IPS-18c (cell line): ENCODE data around the gene PPM1E.

Experiments
- H3K4me3 ChIP-seq: 2 replicates; pipeline ENCODE4 v1.7.0; 2013; ENCODE audit warnings: low read depth, mild to moderate bottlenecking, low read length, moderate library complexity; ENCODE audit not compliant: insufficient read depth
- H3K9me3 ChIP-seq: one replicate; pipeline ENCODE4 v1.6.1; 2013; ENCODE audit warnings: mild to moderate bottlenecking, low read length, moderate library complexity; ENCODE audit not compliant: control insufficient read depth, insufficient read depth

The PPM1E gene

DNA sequence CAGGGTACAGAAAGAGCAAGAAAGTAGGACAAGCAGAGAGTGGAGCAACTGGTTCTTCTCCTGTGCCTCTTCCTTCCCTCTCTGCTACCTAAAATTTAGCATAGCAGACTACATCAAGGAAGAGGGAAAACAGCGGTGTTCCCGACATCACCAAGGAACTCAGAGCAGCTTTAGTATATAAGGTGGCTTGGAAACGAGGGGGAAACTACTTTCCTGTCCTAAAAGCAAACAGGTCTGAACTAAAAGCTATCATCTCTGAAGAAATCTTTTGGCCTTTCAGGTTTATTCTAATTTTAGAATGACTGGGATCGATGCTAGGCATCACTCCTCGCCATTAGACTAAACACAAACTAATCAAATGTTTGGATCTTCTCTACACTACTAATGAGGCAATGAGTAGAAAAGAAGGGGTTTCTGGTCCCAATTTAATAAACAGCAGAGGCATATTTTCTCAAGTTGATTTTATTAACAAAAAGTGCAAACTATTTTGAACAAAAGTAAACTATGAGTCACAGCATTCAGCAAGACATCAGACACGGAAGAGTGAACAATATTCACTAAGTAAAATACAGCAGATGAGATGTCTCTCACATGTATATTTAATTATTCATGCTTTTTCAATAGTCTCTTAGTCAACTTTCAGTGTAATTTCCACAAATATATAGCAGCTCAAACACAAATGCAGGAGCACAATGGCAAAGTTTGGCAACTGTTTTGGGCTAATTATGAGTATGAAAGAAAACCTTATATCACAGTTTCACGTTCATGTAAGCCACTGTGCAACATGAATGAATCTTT lies 242.3 kb downstream of the PPM1E start:
- no peaks in the 10 kb centered on the region for H3K9me3 ChIP-seq
- H3K4me3 ChIP-seq: no peak overlapping the region

- H3K9me3 ChIP-seq: no peaks in the 10 kb centered on the region
- no peak overlapping the region for H3K4me3 ChIP-seq
Measured at GRCh38 chr17:58998871-58999270, 243.2 kb downstream of the PPM1E start.

GRCh38 chr17:58999500-58999899 lies 243.8 kb downstream of the PPM1E start:
- Histone ChIP-seq H3K9me3 (no peaks in the 10 kb centered on the region), H3K4me3 (no peak overlapping the region)

DNA sequence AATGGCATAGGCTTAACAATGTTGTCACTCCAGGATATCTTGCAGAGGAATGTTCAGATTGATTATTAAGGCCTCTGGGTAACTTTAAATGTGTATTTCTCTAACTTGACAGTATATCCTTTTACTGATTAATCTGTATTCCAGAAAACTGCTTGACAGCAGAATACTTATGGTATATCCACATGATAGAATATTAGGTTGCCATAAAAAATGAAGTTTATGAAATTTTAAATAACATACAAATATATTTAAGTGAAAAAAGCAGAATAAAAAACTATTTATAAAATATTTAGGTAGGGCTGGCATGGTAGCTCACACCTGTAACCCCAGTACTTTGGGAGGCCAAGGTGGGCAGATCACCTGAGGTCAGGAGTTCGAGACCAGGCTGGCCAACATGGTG lies 244.4 kb downstream of the PPM1E start:
- H3K4me3 ChIP-seq: no peak overlapping the region
- H3K9me3 ChIP-seq: no peaks in the 10 kb centered on the region

DNA sequence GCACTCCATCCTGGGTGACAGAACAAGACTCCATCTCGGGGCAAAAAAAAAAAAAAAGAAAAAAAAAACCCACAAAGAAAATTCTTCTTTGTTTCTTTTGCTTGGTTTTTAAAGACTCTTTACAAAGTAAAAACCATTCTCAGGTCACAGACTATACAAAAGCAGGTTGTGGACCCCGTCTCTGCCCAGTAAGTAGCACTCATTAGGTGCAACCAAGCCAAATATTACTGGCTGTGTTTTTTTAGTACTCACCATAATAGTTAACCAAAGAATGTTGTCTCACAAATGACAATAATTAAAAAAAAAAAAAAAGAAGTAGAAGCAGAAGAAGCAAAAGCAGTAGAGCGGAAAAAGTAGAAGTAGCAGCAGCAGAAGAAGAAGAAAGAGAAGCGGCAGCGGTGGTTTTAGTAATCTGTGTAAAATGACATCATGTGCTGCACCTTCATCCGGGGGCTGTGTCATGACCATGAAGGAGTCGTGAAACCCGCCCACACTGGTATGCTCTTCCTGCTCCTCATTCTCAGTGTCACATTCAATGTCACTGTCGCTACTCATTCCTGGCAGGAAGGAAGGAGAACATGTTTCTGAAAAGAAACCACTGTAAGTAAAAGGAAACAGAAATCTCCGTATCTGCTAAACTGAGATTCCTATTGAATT lies 245.6 kb downstream of the PPM1E start:
- no peak overlapping the region for H3K4me3 ChIP-seq
- no peaks in the 10 kb centered on the region for H3K9me3 ChIP-seq

DNA sequence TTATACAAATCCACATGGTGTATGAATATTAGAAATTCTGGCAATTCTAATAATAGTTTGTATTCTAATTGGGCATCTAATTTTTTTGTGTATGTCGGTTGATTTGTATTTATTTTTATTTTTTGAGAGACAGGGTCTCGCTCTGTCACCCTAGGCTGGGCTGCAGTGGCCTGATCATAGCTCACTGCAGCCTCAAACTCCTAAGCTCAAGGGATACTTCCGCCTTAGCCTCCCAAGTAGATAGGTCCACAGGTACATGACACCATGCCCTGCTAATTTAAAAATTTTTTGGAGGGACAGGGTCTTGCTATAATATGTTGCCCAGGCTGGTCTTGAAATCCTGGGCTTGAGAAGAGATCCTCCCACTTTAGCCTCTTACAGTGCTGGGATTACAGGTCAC lies 246.5 kb downstream of the PPM1E start:
- no peaks in the 10 kb centered on the region for H3K9me3 ChIP-seq
- no peak overlapping the region for H3K4me3 ChIP-seq

GRCh38 chr17:59002848-59003247 lies 247.2 kb downstream of the PPM1E start:
- H3K4me3 ChIP-seq: no peak overlapping the region
- no peaks in the 10 kb centered on the region for H3K9me3 ChIP-seq

DNA sequence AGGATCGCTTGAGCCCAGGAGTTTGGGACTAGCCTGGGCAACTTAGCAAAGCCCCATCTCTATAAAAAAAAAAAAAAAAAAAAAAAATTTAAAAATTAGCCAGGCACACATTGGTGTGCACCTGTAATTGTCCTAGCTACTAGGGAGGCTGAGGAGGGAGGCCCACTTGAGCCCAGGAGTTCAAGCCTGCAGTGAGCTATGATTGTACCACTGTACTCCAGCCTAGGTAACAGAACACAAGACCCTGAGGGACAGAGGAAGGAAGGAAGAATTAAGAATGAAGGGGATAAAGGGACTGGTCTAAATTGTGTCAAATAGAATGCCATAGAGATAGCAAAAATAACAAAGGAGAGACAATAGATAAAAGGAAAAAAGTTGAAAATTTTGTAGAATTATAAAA lies 248.2 kb downstream of the PPM1E start:
- no peak overlapping the region for H3K4me3 ChIP-seq
- no peaks in the 10 kb centered on the region for H3K9me3 ChIP-seq

- H3K4me3 ChIP-seq: no peak overlapping the region
- H3K9me3 ChIP-seq: no peaks in the 10 kb centered on the region
Measured at GRCh38 chr17:59004338-59005111, 248.9 kb downstream of the PPM1E start.

DNA sequence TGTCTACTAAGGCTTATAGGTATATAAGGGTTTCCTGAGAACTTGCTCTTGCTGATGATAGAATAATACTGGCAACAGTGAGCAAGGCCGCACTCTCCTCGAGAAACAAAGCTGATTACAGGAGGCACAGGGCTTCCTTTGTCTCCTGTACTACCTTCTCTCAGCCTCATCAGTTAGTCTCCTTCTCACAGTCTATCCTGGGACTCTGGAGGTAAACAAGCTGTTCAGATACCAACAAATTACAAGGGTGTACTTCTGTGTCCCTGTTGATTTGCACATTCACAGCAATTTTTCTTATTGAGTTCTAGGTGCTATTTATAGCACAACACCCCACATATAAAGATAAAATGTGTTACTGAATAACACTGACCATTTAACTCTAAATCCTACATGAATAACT lies 252.3 kb downstream of the PPM1E start:
- no peaks in the 10 kb centered on the region for H3K9me3 ChIP-seq
- no peak overlapping the region for H3K4me3 ChIP-seq

GRCh38 chr17:59008737-59009136 lies 253.1 kb downstream of the PPM1E start:
- Histone ChIP-seq H3K9me3 (no peaks in the 10 kb centered on the region), H3K4me3 (no peak overlapping the region)

GRCh38 chr17:59010026-59010425 lies 254.4 kb downstream of the PPM1E start:
- Histone ChIP-seq H3K9me3 (no peaks in the 10 kb centered on the region), H3K4me3 (no peak overlapping the region)

- Histone ChIP-seq H3K9me3 (no peaks in the 10 kb centered on the region), H3K4me3 (no peak overlapping the region)
Measured at GRCh38 chr17:59011975-59012374, 256.3 kb downstream of the PPM1E start.

DNA sequence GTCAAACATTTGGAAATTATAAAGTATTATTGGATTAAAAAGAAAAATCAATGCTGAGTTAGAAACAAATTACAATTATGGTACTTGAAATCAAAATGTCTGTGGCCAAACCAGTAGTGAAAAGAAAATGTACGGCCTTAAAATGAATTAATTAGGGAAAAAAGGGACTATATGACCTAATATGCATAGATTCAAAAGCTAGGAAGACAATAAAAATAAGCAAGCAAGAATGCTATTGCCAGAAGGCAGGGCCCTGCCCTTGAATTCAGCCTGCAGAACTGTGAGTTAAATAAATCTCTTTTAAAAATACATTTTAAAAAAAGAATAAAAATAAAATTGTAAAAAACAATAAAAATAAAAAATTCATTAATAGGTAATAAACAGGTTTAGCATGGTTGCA lies 262.4 kb downstream of the PPM1E start:
- no peak overlapping the region for H3K4me3 ChIP-seq
- H3K9me3 ChIP-seq: no peaks in the 10 kb centered on the region

GRCh38 chr17:59024916-59025315 lies 269.3 kb downstream of the PPM1E start:
- H3K4me3 ChIP-seq: no peak overlapping the region
- no peaks in the 10 kb centered on the region for H3K9me3 ChIP-seq

DNA sequence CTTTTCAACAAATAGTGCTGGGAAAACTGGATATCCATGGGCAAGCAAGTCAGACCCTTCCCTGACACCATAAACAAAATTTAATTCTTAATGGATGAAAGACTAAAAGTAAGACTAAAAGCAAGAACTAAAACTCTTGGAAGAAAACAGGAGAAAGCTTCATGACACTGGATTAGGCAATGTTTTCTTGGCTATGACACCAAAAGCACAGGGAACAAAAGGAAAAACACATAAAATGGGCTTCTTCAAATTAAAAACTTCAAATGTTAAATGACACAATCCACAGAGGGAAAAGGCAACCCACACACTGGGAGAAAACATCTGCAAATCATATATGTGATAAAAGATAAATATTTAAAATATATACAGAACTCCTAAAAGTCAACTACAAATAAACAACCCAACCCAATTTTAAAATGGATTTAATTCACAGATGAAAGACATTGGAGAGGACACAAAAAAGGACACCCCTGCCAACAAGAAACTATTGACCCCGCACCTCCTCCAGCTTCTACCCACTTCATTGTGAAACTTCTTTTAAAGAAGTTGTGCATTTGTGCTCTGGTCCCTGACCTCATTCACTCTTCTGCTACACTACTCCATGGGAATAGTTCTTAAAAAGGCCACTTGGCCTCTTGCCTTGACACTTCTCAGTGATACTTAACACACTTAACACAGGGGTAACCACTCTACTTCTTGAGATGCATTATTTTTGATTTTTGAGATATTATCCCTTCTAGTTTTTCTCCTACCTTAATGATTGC lies 270.7 kb downstream of the PPM1E start:
- H3K9me3 ChIP-seq: no peaks in the 10 kb centered on the region
- H3K4me3 ChIP-seq: no peak overlapping the region

GRCh38 chr17:59027750-59028149 lies 272.1 kb downstream of the PPM1E start:
- H3K9me3 ChIP-seq: no peaks in the 10 kb centered on the region
- no peak overlapping the region for H3K4me3 ChIP-seq
